22Rv1 (cell line): Measurements from ENCODE around the gene ERF.

Experiments used
- H3K27ac ChIP-seq: fragments of 450-650 bp; 2 replicates; pipeline ENCODE4 v1.5.1; 2017
- ZFX ChIP-seq: fragments of 450-650 bp; IDR thresholded peaks from 2 replicates; pipeline ENCODE4 v1.6.1; 2017; ENCODE audit warnings: antibody characterized with exemption, borderline replicate concordance
- TF ChIP-seq, protein P1 (sequence below): fragments of 450-650 bp; IDR thresholded peaks from 2 replicates; pipeline ENCODE4 v1.5.1; 2017; ENCODE audit warnings: mild to moderate bottlenecking

The ERF gene

GRCh38 chr19:42286349-42287016 is 31.6 kb upstream of the ERF start:
- TF ChIP-seq, protein P1, sequence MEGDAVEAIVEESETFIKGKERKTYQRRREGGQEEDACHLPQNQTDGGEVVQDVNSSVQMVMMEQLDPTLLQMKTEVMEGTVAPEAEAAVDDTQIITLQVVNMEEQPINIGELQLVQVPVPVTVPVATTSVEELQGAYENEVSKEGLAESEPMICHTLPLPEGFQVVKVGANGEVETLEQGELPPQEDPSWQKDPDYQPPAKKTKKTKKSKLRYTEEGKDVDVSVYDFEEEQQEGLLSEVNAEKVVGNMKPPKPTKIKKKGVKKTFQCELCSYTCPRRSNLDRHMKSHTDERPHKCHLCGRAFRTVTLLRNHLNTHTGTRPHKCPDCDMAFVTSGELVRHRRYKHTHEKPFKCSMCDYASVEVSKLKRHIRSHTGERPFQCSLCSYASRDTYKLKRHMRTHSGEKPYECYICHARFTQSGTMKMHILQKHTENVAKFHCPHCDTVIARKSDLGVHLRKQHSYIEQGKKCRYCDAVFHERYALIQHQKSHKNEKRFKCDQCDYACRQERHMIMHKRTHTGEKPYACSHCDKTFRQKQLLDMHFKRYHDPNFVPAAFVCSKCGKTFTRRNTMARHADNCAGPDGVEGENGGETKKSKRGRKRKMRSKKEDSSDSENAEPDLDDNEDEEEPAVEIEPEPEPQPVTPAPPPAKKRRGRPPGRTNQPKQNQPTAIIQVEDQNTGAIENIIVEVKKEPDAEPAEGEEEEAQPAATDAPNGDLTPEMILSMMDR, result no peak
- no peak for TF ChIP-seq ZFX
- peak overlapping the region; percentile 89 for H3K27ac ChIP-seq

GRCh38 chr19:42285988-42286348 is 31.0 kb upstream of the ERF start:
- TF ChIP-seq, protein P1, result no peak
- TF ChIP-seq ZFX, result no peak
- H3K27ac ChIP-seq, result peak overlapping the region; percentile 89

DNA sequence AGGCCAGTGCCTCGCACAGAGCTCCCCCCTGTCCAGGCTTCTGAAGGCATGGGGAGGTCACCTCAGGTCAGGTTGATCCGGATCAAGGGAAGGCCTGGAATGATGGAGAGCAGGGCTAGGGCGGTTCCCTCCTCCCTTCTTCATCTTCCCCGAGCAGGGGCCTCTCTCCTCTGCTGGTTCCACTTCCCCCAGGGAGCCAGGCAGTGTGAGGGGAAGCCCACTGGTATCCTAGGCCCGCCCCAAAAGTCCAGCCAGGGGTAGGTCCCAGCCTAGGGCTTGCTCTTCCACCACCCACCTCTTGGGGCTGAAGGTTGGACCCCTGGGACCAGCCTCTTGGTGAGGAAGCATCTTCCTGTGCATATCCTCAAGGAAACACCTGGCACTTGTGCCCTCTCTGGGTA is 30.6 kb upstream of the ERF start:
- H3K27ac ChIP-seq, result peak overlapping the region; percentile 89
- TF ChIP-seq, protein P1, result no peak
- no peak for TF ChIP-seq ZFX

DNA sequence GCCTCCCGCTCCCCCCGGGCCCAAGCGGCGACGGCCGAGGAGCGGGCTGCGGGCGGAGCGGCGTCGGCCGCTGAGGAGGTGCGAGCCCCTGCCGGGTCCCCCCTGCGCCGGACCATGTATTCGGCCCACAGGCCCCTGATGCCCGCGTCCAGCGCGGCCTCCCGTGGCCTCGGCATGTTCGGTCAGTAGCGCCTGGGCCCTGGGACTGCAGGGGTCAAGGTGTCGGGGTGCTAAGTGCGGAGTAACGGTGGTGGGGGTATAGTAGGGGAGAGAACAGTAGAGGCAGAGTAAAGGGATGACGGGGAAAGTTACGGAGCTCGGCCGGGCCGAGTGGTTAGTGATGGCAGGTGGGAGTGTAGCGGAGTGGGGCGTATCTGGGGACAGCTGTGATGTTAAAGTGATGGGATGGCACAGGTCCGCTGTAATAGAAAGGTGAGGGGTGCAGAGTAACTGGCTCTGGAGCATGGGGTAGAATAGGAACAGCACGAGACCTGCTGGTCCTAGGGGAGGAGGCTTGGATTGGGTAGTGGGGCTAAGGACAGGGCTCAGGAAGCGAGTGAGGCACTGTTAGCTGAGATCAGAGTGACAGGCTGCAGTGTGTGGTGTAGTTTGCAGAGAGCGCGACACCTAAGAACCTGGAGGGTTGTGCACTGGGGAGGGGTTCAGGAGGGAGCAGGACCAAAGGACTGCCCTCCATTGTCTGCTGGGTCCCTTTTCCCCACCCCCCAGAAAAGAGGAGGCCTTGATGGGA is 29.8 kb upstream of the ERF start:
- peak overlapping the region; percentile 89 for H3K27ac ChIP-seq
- TF ChIP-seq, protein P1, result no peak
- no peak for TF ChIP-seq ZFX

DNA sequence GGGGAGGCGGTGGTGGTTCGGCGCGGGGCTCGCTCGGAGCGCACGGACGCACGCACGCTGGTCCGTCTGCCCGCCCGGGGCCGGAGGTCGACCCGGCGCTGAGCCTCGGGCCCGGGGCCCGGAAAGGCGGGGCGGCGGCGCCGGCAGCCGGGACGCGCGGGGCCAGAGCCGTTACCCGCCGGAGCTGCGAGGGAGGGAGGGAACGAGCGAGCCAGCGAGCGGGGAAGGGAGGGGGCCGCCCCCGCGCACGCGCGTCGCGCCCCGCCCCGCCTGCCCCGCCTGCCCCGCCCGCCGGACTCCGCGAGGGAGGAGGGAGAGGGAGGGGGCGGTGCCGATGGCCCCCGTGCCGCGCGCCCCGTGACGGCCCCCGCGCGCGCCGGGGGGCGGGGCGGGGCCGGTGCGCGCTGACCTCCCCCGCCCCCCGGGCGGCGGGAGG is 29.2 kb upstream of the ERF start:
- H3K27ac ChIP-seq, result peak overlapping the region; percentile 89
- TF ChIP-seq ZFX, result no peak
- TF ChIP-seq, protein P1, result no peak

- TF ChIP-seq, protein P1, result no peak
- no peak for TF ChIP-seq ZFX
Observed at GRCh38 chr19:42283188-42284065, 28.5 kb upstream of the ERF start.

DNA sequence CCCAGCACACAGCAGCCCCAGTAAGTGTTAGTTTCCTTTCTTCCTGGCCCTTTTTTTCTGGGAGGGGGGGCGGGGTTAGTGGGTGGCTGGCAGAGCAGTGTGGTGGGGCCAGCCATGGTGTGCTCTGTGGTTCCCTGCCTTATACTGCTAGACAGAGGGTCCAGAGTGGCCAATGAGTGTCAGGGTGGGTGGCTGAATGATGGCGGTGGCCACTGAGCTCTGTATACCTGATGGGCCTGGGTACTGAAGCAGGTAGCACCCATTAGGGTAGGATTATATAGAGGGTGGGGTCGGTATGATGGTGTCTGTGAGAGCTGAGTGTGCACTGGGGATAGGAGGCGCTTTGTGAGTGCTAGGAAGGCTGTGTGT is 27.9 kb upstream of the ERF start:
- peak overlapping the region; percentile 89 for H3K27ac ChIP-seq
- TF ChIP-seq, protein P1, result no peak

More at GRCh38 chr19:42283188-42284065, 28.5 kb upstream of the ERF start:
- H3K27ac ChIP-seq, result peak overlapping the region; percentile 89
